Activated CD8-positive, alpha-beta memory T cell treated with anti-CD3 and anti-CD28 coated beads, Interleukin-2, amount 10 ng/mL, durations not matched to agents 7 days and 5 days (primary cell): ENCODE results near the gene KATNIP. TPM values are rescaled to one million over a fixed set of nuclear protein-coding genes. Genes with fewer than 3 reads are reported as not detected.

Experiments used
- ATAC-seq: fragments of 150-1000 bp; cut with Tn5 transposase; one replicate; pipeline ENCODE4 v1.10.0; 2021; ENCODE audit warnings: moderate library complexity
- CTCF ChIA-PET: fragments of 350-600 bp; sonication (Branson Sonifier 250); formaldehyde crosslinking; loops from one replicate; lab custom pipeline; 2021; ENCODE audit warnings: antibody characterized with exemption; lab: Charles Lee
- DNase-seq: peaks from one replicate; pipeline ENCODE4 v3.0.0-alpha.2; 2020
- H3K27ac Mint-ChIP-seq: one replicate; pipeline ENCODE4 v1.8.0; 2021; ENCODE audit warnings: mild to moderate bottlenecking, mixed read lengths
- H3K27me3 Mint-ChIP-seq: one replicate; pipeline ENCODE4 v1.8.0; 2021; ENCODE audit warnings: mixed read lengths
- H3K36me3 Mint-ChIP-seq: one replicate; pipeline ENCODE4 v1.8.0; 2021; ENCODE audit warnings: mild to moderate bottlenecking, mixed read lengths
- H3K4me1 Mint-ChIP-seq: one replicate; pipeline ENCODE4 v1.8.0; 2021; ENCODE audit warnings: mixed read lengths
- H3K4me3 Mint-ChIP-seq: one replicate; pipeline ENCODE4 v1.8.0; 2021; ENCODE audit warnings: mild to moderate bottlenecking, moderate library complexity, mixed read lengths
- H3K9me3 Mint-ChIP-seq: one replicate; pipeline ENCODE4 v1.8.0; 2022; ENCODE audit warnings: low read depth, mixed read lengths
- total RNA-seq, 2 experiments: library from RNA; stranded (reverse); gene quantifications; one replicate each; pipeline ENCODE4 v1.2.3, GENCODE V29; 2021

KATNIP gene
- total RNA-seq, 2 experiments from 2014 or later: 15.0 to 20.1 TPM

DNA sequence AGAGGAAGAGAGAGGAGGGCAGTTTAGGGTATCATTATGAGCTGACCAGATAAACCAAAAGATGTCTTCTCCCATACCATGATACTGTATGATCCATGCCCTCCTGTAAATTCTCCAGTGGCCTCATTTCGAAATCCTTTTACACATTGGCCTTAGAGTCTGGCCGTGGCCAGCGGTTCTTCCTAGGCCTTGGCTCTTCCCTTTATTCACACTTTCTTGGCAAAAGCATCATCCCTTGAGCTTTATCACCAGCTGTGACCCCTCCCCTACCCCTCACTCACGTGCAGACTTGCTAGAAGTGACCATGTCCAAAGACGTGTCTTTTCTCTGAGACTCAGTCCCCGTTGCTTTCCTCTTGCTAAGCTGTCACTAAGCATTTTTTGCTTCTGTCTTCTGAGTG lies 22.8 kb downstream of the KATNIP start:
- Mint-ChIP-seq H3K9me3 (no peaks in the 10 kb centered on the region), H3K36me3 (no peaks in the 10 kb centered on the region), H3K4me3 (no peak overlapping the region), H3K27ac (no peak overlapping the region), H3K4me1 (no peaks in the 10 kb centered on the region), H3K27me3 (no peaks in the 10 kb centered on the region)
- CTCF ChIA-PET: no interaction called here
- no peak for ATAC-seq
- no peak for DNase-seq

DNA sequence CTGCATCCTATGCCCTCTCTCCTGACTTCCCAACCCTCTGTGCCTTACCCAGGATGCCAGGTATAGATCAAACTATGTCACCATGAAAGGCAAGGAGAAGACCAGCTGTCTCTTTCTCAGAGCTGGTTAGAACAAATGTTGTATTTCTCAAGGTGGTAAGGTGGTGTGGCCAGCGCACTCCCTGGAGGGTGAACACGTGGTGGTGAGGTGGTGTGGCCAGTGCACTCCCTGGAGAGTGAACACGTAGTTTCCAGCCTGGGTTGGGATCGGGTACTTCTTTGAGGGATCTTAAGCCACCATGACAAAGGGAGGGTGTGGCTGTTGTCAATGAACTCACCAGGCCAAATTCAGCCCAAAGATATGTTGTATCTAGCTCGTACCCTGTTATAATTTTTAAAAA lies 26.8 kb downstream of the KATNIP start:
- H3K27me3 Mint-ChIP-seq: no peaks in the 10 kb centered on the region
- no peak overlapping the region for H3K27ac Mint-ChIP-seq
- H3K4me3 Mint-ChIP-seq: no peak overlapping the region
- ATAC-seq: no peak
- peaks cover 1% of the 10 kb centered on the region for H3K36me3 Mint-ChIP-seq
- H3K9me3 Mint-ChIP-seq: no peaks in the 10 kb centered on the region
- DNase-seq: no peak
- peaks cover 18% of the 10 kb centered on the region for H3K4me1 Mint-ChIP-seq
- CTCF ChIA-PET: no interaction called here

- no peak overlapping the region for H3K27ac Mint-ChIP-seq
- CTCF ChIA-PET: interaction anchor here (0.6 to 1.2 kb wide), 3 partner anchors 10 to 469 kb away, joined by 3 to 4 read pairs (median 4); no protein-coding TSS in a partner anchor
- H3K4me1 Mint-ChIP-seq: peaks cover 18% of the 10 kb centered on the region
- peaks cover 3% of the 10 kb centered on the region for H3K36me3 Mint-ChIP-seq
- peak; percentile 16 for ATAC-seq
- no peak overlapping the region for H3K4me3 Mint-ChIP-seq
- H3K9me3 Mint-ChIP-seq: no peaks in the 10 kb centered on the region
- no peaks in the 10 kb centered on the region for H3K27me3 Mint-ChIP-seq
- DNase-seq: no peak
These were observed 29.4 kb downstream of the KATNIP start for GRCh38 chr16:27579087-27579980.

DNA sequence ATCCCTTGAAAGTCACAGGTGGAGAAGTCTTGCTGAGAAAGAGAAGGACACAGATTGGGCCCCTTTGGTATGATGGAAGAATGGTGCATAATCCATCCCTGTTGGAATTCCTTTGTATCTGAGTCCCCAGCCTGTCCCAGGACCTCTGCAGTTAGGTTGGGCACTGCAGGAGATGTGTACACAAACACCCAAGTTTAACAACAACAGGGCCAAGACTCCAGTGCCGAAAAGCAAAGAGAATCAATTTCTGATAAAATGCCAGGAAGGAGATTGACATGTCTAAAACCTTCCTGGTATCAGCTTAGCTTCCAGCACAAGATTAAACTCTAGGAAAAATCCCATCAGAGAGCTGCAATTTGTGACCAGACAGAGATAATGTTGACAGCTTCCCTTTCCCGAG lies 32.9 kb downstream of the KATNIP start:
- no peak for DNase-seq
- Mint-ChIP-seq H3K27me3 (no peaks in the 10 kb centered on the region), H3K4me3 (no peak overlapping the region), H3K27ac (no peak overlapping the region), H3K9me3 (no peaks in the 10 kb centered on the region), H3K4me1 (peaks cover 18% of the 10 kb centered on the region), H3K36me3 (peaks cover 4% of the 10 kb centered on the region)
- CTCF ChIA-PET: interaction anchor here (1.6 kb wide), 1 partner anchor 22 kb away, joined by 5 read pairs; no protein-coding TSS in a partner anchor
- ATAC-seq: no peak

GRCh38 chr16:27583634-27584033 lies 33.7 kb downstream of the KATNIP start:
- Mint-ChIP-seq H3K27ac (no peak overlapping the region), H3K9me3 (no peaks in the 10 kb centered on the region), H3K27me3 (no peaks in the 10 kb centered on the region), H3K4me3 (no peak overlapping the region), H3K36me3 (peaks cover 4% of the 10 kb centered on the region), H3K4me1 (peaks cover 13% of the 10 kb centered on the region)
- ATAC-seq: no peak
- no peak for DNase-seq
- CTCF ChIA-PET: interaction anchor here (1.6 kb wide), 1 partner anchor 21 kb away, joined by 5 read pairs; no protein-coding TSS in a partner anchor

GRCh38 chr16:27585200-27585599 lies 35.3 kb downstream of the KATNIP start:
- Mint-ChIP-seq H3K36me3 (peaks cover 5% of the 10 kb centered on the region), H3K4me1 (no peaks in the 10 kb centered on the region), H3K4me3 (no peak overlapping the region), H3K27ac (no peak overlapping the region), H3K27me3 (no peaks in the 10 kb centered on the region), H3K9me3 (no peaks in the 10 kb centered on the region)
- ATAC-seq: no peak
- CTCF ChIA-PET: no interaction called here
- DNase-seq: no peak

GRCh38 chr16:27586711-27587110 lies 36.8 kb downstream of the KATNIP start:
- H3K27ac Mint-ChIP-seq: no peak overlapping the region
- CTCF ChIA-PET: no interaction called here

GRCh38 chr16:27588057-27588456 lies 38.1 kb downstream of the KATNIP start:
- CTCF ChIA-PET: no interaction called here
- DNase-seq: no peak
- H3K27ac Mint-ChIP-seq: no peak overlapping the region

More at GRCh38 chr16:27586711-27587110, 36.8 kb downstream of the KATNIP start:
- ATAC-seq: no peak
- Mint-ChIP-seq H3K9me3 (no peaks in the 10 kb centered on the region), H3K27me3 (no peaks in the 10 kb centered on the region), H3K4me1 (no peaks in the 10 kb centered on the region), H3K36me3 (peaks cover 5% of the 10 kb centered on the region), H3K4me3 (no peak overlapping the region)
- no peak for DNase-seq

GRCh38 chr16:27591837-27592236 lies 41.9 kb downstream of the KATNIP start:
- Mint-ChIP-seq H3K27ac (no peak overlapping the region), H3K9me3 (no peaks in the 10 kb centered on the region), H3K4me1 (no peaks in the 10 kb centered on the region), H3K27me3 (no peaks in the 10 kb centered on the region), H3K36me3 (peaks cover 3% of the 10 kb centered on the region), H3K4me3 (no peak overlapping the region)
- CTCF ChIA-PET: no interaction called here
- DNase-seq: no peak
- no peak for ATAC-seq

More at GRCh38 chr16:27588057-27588456, 38.1 kb downstream of the KATNIP start:
- no peaks in the 10 kb centered on the region for H3K4me1 Mint-ChIP-seq
- no peaks in the 10 kb centered on the region for H3K27me3 Mint-ChIP-seq
- no peak overlapping the region for H3K4me3 Mint-ChIP-seq
- ATAC-seq: no peak
- H3K9me3 Mint-ChIP-seq: no peaks in the 10 kb centered on the region
- peaks cover 5% of the 10 kb centered on the region for H3K36me3 Mint-ChIP-seq

DNA sequence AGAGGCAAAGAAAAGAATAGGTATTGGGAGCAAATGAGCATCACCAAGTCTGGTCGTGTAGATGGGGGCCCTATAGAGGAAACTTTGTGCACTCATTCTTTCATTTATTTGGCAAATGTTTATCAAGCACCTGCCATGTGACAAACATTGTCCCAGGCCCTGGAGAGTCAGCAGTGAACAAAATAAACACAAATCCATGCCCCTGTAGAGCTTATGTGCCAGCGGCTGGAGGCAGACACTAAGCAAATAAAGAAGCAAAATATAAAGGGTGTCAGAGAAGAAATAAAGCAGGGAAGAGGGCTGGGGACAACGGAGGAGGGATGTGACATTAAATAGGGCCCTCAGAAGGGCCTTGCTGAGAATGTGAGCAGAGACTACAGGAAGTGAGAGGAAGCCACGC lies 45.5 kb downstream of the KATNIP start:
- Mint-ChIP-seq H3K4me3 (no peak overlapping the region), H3K9me3 (no peaks in the 10 kb centered on the region), H3K4me1 (no peaks in the 10 kb centered on the region), H3K27ac (no peak overlapping the region), H3K27me3 (no peaks in the 10 kb centered on the region), H3K36me3 (no peaks in the 10 kb centered on the region)
- ATAC-seq (no peak), DNase-seq (no peak)
- CTCF ChIA-PET: no interaction called here

- DNase-seq: no peak
- Mint-ChIP-seq H3K36me3 (no peaks in the 10 kb centered on the region), H3K27ac (no peak overlapping the region), H3K9me3 (no peaks in the 10 kb centered on the region), H3K27me3 (no peaks in the 10 kb centered on the region), H3K4me1 (no peaks in the 10 kb centered on the region), H3K4me3 (no peak overlapping the region)
- ATAC-seq: no peak
- CTCF ChIA-PET: no interaction called here
These were observed 46.0 kb downstream of the KATNIP start for GRCh38 chr16:27595993-27596392.

- H3K27ac Mint-ChIP-seq: no peak overlapping the region
- H3K4me1 Mint-ChIP-seq: no peaks in the 10 kb centered on the region
- no peak overlapping the region for H3K4me3 Mint-ChIP-seq
- H3K27me3 Mint-ChIP-seq: no peaks in the 10 kb centered on the region
- no peak for DNase-seq
- H3K9me3 Mint-ChIP-seq: no peaks in the 10 kb centered on the region
- no peaks in the 10 kb centered on the region for H3K36me3 Mint-ChIP-seq
- no peak for ATAC-seq
- CTCF ChIA-PET: interaction anchor here (1.0 kb wide), 1 partner anchor 9 kb away, joined by 3 read pairs; no protein-coding TSS in a partner anchor
These were observed 46.5 kb downstream of the KATNIP start for GRCh38 chr16:27596411-27596810.

GRCh38 chr16:27597361-27597760 lies 47.4 kb downstream of the KATNIP start:
- Mint-ChIP-seq H3K27me3 (no peaks in the 10 kb centered on the region), H3K4me3 (no peak overlapping the region), H3K36me3 (no peaks in the 10 kb centered on the region), H3K9me3 (no peaks in the 10 kb centered on the region), H3K4me1 (no peaks in the 10 kb centered on the region), H3K27ac (no peak overlapping the region)
- no peak for DNase-seq
- ATAC-seq: no peak
- CTCF ChIA-PET: interaction anchor here (1.0 kb wide), 1 partner anchor 8 kb away, joined by 3 read pairs; no protein-coding TSS in a partner anchor

- Mint-ChIP-seq H3K9me3 (no peaks in the 10 kb centered on the region), H3K4me1 (no peaks in the 10 kb centered on the region), H3K27me3 (no peaks in the 10 kb centered on the region), H3K4me3 (no peak overlapping the region), H3K27ac (no peak overlapping the region), H3K36me3 (no peaks in the 10 kb centered on the region)
- no peak for ATAC-seq
- CTCF ChIA-PET: no interaction called here
- no peak for DNase-seq
These were observed 48.3 kb downstream of the KATNIP start for GRCh38 chr16:27598220-27598619.
